Mucosa of descending colon (tissue), 3 donors: Measurements from ENCODE around the gene PSMD8. TPM values are rescaled to one million over a fixed set of nuclear protein-coding genes. Genes with fewer than 3 reads are reported as not detected.
"Not testable (repeated sequence)": the region's sequence is repeated elsewhere in the genome, so short reads cannot be mapped to it uniquely, and the experiment has no call there.

ENCODE experiments used
- ATAC-seq: fragments of 200-7000 bp; cut with Tn5 transposase; one replicate; pipeline ENCODE4 v1.9.1; 2020; ENCODE audit warnings: mild to moderate bottlenecking, moderate library complexity
- DNase-seq, 3 donors: peaks; one replicate each; pipeline ENCODE4 v3.0.0-alpha.2; 2020
- H3K36me3 ChIP-seq: fragments of 200-600 bp; one replicate; pipeline ENCODE4 v1.8.0; 2021; ENCODE audit warnings: low read depth, mild to moderate bottlenecking
- H3K4me1 ChIP-seq: fragments of 200-600 bp; one replicate; pipeline ENCODE4 v1.8.0; 2021; ENCODE audit warnings: low read depth, mild to moderate bottlenecking
- H3K4me3 ChIP-seq: fragments of 200-600 bp; one replicate; pipeline ENCODE4 v1.8.0; 2021; ENCODE audit warnings: mild to moderate bottlenecking
- H3K9me3 ChIP-seq: fragments of 200-600 bp; one replicate; pipeline ENCODE4 v1.8.0; 2021; ENCODE audit warnings: mild to moderate bottlenecking
- intact Hi-C, 2 donors: fragments of 100-400 bp; cut with DNase I in 1 of 2; cut with micrococcal nuclease in 1 of 2; formaldehyde crosslinking; loops; one replicate each; pipeline versions ENCODE4 v1.11.0 to v1.11.1; 2022; cut with DNase I, micrococcal nuclease
- total RNA-seq, 3 donors: library from RNA; stranded (reverse); fragmentation: NEBNext Ultra II Directional in 2 of 3; extraction: Animal tissue kit (Norgen Biotek cat#: 25700) in 2 of 3; gene quantifications; one replicate each; pipeline versions ENCODE4 v1.2.1 to v1.2.4, GENCODE V29; 2021 to 2023
- TF ChIP-seq, protein P1 (sequence below): fragments of 200-600 bp; IDR thresholded peaks from one replicate; pipeline ENCODE4 v1.8.0; 2022; ENCODE audit warnings: antibody characterized with exemption, mild to moderate bottlenecking
- donor health status: DM: no; HTN: no; CAD: no; lungs with moderate emphysema.
- donor health status: DM: no; HTN: no; CAD: no.
- donor health status: DM: no; HTN: yes; CAD: no.

Gene PSMD8
- total RNA-seq, 3 donors from 2014 or later: 121 to 144 (median 141) TPM

DNA sequence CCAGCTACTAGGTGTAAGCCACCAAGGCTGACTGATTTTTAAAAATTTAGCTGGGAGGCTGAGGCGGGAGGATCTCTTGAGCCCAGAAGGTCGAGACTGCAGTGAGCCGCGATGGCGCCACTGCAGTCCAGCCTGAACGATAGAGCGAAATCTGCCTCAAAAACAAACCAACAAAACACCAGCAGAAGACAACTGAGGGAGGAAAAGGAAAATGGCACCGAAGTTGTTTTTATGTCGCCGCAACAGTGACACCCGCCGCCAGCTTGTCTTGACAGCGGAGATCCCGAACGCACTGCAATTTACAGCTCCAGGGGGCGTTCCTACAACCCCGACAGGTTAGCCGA is 28.2 kb downstream of the PSMD8 start:
- Histone ChIP-seq H3K36me3 (no peaks in the 10 kb centered on the region), H3K4me3 (peak overlapping the region; percentile 85), H3K9me3 (no peaks in the 10 kb centered on the region), H3K4me1 (no peaks in the 10 kb centered on the region)
- TF ChIP-seq, protein P1, sequence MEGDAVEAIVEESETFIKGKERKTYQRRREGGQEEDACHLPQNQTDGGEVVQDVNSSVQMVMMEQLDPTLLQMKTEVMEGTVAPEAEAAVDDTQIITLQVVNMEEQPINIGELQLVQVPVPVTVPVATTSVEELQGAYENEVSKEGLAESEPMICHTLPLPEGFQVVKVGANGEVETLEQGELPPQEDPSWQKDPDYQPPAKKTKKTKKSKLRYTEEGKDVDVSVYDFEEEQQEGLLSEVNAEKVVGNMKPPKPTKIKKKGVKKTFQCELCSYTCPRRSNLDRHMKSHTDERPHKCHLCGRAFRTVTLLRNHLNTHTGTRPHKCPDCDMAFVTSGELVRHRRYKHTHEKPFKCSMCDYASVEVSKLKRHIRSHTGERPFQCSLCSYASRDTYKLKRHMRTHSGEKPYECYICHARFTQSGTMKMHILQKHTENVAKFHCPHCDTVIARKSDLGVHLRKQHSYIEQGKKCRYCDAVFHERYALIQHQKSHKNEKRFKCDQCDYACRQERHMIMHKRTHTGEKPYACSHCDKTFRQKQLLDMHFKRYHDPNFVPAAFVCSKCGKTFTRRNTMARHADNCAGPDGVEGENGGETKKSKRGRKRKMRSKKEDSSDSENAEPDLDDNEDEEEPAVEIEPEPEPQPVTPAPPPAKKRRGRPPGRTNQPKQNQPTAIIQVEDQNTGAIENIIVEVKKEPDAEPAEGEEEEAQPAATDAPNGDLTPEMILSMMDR: no peak
- DNase-seq (no peak), ATAC-seq (no peak)
- intact Hi-C loops: loop anchor here in 1 of 2 donors (10.0 kb wide), 1 partner anchor 232 kb away; no protein-coding TSS in a partner anchor

- peak; percentile 98 for ATAC-seq
- Histone ChIP-seq H3K4me3 (peak within 1 kb of the TSS; percentile 85), H3K9me3 (no peaks in the 10 kb centered on the region), H3K36me3 (no peaks in the 10 kb centered on the region), H3K4me1 (no peaks in the 10 kb centered on the region)
- TF ChIP-seq, protein P1: peak; percentile 99
- peak; percentile 98 for DNase-seq
- intact Hi-C loops: loop anchor here in 1 of 2 donors (10.0 kb wide), 1 partner anchor 232 kb away; no protein-coding TSS in a partner anchor
Observed at GRCh38 chr19:38402967-38403674, 28.8 kb downstream of the PSMD8 start, which contains the start of gene FAM98C. Gene FAM98C, plus strand, starts transcription at chr19:38403093. Its CDS starts 61 bp downstream, at chr19:38403154.

- intact Hi-C loops: loop anchor here in 1 of 2 donors (10.0 kb wide), 1 partner anchor 230 kb away; no protein-coding TSS in a partner anchor
- Histone ChIP-seq H3K9me3 (no peaks in the 10 kb centered on the region), H3K36me3 (no peaks in the 10 kb centered on the region), H3K4me3 (no peak overlapping the region), H3K4me1 (no peaks in the 10 kb centered on the region)
- DNase-seq: no peak
- ATAC-seq: no peak
- TF ChIP-seq, protein P1: no peak
Observed at GRCh38 chr19:38404858-38405257, 30.5 kb downstream of the PSMD8 start.

- intact Hi-C loops: loop anchor here in 1 of 2 donors (10.0 kb wide), 1 partner anchor 230 kb away; no protein-coding TSS in a partner anchor
- no peaks in the 10 kb centered on the region for H3K9me3 ChIP-seq
- ATAC-seq (no peak), DNase-seq (no peak)
- H3K4me1 ChIP-seq: no peaks in the 10 kb centered on the region
- H3K4me3 ChIP-seq: no peak overlapping the region
- H3K36me3 ChIP-seq: no peaks in the 10 kb centered on the region
- TF ChIP-seq, protein P1: no peak
Observed at GRCh38 chr19:38405276-38405675, 30.9 kb downstream of the PSMD8 start.

DNA sequence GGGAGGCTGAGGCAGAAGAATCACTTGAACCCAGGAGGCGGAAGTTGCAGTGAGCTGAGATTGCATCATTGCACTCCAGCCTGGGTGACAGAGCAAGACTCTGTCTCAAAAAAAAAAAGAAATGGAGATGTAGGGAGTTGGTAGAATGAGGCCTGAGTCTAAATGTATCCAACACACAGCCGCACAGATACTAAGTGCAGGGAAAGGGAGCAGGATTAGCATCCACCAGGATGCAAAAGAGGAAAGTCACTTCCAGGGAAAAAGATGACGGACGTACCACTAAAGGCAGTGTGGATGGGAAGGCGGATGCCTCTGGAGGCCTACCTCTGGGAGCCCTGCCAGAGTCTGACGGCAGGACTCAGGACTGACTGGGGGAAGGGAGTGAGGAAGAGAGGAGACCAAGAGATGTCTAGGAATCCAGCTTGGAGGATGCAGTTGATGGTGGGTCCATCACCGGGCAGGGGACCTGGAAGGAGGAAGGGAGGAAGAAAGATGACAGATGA is 35.3 kb downstream of the PSMD8 start:
- Histone ChIP-seq H3K4me1 (no peaks in the 10 kb centered on the region), H3K36me3 (no peaks in the 10 kb centered on the region), H3K9me3 (no peaks in the 10 kb centered on the region), H3K4me3 (no peak overlapping the region)
- TF ChIP-seq, protein P1: no peak
- intact Hi-C loops: loop anchor here in 1 of 2 donors (10.0 kb wide), 1 partner anchor 225 kb away; no protein-coding TSS in a partner anchor
- DNase-seq: no peak
- peak; percentile 42 for ATAC-seq

DNA sequence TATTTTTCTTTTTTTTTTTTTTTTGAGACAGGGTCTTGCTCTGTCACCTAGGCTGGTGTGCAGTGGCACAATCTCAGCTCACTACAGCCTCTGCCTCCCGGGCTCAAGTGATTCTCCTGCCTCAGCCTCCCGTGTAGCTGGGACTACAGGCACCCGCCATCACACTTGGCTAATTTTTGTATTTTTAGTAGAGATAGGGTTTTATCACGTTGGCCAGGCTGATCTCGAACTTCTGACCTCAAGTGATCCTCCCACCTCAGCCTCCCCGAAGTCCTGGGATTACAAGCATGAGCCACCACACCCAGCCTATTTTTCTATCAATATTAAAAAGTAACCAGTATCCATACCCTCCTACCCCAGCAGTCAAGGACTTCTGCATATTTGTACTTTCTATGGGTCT is 36.0 kb downstream of the PSMD8 start:
- H3K9me3 ChIP-seq, intact Hi-C loops, H3K36me3 ChIP-seq, H3K4me1 ChIP-seq, H3K4me3 ChIP-seq, DNase-seq, ATAC-seq: not testable (repeated sequence)
